Testis (tissue), 2 donors: ENCODE measurements around the gene SSR2.

ENCODE experiments used
- CTCF ChIP-seq, 3 experiments: fragments of 450-650 bp in 2 of 3; fragments of 200-600 bp in 1 of 3; sonication (generic) in 1 of 3; IDR thresholded peaks; one replicate each; pipeline ENCODE4 v1.5.1; 2016 to 2019; ENCODE audit warnings: antibody characterized with exemption in 3 of 3, mild to moderate bottlenecking in 2 of 3, moderate library complexity in 1 of 3
- POLR2A ChIP-seq: fragments of 450-650 bp; IDR thresholded peaks from one replicate; pipeline ENCODE4 v1.6.1; 2017; ENCODE audit warnings: antibody characterized with exemption, mild to moderate bottlenecking, moderate library complexity

- no peak for TF ChIP-seq CTCF (IDR thresholded peaks at IDR 0.05)
- no peak for TF ChIP-seq POLR2A
These were observed 43.9 kb upstream of the SSR2 start for GRCh38 chr1:156064615-156065014.
